GOT3 (cell line): ENCODE data around the gene CR2.
"Not testable (repeated sequence)": the region's sequence is repeated elsewhere in the genome, so short reads cannot be mapped to it uniquely, and the experiment has no call there.

Source experiments
- DNase-seq: peaks from one replicate; lab custom pipeline; 2025; ENCODE audit warnings: mixed read lengths; lab: John Stamatoyannopoulos, UW

CR2 gene

DNA sequence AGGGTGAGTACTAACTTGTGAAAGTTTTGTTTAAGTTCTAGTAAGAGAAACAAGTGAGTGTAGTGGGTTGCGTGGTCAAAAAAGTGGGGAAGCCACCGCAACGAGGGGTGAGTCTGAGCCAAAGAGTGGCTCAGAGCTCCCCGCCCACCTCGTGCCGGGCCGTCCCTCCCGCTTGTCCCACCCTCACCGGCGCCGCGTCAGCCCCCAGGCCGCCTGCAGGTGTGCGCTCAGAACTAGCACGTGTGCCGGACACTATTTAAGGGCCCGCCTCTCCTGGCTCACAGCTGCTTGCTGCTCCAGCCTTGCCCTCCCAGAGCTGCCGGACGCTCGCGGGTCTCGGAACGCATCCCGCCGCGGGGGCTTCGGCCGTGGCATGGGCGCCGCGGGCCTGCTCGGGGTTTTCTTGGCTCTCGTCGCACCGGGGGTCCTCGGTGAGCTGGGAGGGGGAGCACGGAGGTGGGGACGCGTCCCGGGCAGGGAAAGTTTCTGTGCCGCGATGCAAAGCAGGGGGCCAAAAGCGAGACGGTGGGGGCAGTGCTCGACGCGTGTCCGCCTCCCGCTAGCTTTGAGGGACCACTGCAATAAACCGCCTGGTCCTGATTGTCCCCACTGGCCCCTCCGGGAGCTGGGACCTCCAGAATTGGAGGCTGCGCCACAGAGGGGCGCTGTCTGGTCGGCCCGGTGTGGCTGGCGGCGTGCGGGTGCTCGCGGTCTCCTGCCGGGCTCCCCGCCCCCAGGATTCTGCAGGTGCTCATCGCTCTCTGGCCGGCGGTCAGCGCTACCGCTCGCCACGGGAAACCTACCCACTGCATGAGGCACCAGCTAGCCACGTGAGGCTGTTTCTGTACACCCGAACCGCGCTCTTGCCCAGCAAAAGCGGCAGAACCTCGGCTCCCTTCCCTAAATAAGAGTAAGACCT lies at the start of gene CR2:
Gene CR2, plus strand, starts transcription at position 283 of the 919 bp plus-strand sequence. Its CDS starts 91 bp downstream, at position 374.
- no peak for DNase-seq

DNA sequence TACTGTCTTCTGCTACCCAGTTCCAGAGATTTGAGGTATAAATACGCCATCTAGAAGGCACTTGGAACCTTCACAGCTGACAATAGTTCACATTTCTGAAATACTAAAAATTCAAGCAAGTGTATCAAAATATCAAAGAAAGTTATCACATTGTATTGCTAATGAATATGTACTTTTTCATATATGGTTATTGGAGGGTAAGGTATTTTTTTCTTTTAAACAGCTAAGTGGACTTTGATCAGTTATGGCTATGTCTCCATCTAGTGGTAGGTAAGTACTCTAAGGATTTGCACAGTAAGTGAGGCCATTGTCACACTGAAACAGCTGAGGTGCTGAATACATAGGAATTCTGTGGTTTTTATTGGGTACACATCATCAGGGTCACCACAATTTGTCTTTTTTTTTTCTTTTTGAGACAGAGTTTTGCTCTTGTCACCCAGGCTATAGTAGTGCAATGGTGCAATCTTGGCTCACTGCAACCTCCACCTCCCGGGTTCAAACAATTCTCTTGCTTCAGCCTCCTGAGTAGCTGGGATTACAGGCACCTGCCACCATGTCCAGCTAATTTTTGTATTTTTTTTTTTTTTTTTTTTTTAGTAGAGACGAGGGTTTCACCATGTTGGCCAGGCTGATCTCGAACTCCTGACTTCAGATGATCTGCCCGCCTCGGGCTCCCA lies 49.1 kb upstream of the CR2 start:
- no peak for DNase-seq

DNA sequence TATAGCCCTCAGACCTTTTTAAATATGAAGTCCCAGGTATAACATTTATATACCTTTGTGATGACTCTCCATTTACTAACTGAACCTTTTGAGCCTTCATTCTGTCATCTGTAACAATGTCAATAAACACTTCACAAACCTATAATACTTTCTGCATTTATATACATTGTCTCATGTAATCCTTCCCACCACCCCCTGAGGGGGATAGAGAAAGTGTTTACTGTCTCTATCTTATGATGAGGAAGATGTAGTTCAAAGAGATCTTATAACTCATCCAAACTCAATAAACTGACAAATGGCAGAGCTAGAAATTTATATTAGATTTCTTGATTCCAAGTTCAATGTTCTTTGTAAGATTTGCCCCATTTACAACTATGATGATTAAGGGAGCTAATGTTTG lies 48.3 kb upstream of the CR2 start:
- no peak for DNase-seq

DNA sequence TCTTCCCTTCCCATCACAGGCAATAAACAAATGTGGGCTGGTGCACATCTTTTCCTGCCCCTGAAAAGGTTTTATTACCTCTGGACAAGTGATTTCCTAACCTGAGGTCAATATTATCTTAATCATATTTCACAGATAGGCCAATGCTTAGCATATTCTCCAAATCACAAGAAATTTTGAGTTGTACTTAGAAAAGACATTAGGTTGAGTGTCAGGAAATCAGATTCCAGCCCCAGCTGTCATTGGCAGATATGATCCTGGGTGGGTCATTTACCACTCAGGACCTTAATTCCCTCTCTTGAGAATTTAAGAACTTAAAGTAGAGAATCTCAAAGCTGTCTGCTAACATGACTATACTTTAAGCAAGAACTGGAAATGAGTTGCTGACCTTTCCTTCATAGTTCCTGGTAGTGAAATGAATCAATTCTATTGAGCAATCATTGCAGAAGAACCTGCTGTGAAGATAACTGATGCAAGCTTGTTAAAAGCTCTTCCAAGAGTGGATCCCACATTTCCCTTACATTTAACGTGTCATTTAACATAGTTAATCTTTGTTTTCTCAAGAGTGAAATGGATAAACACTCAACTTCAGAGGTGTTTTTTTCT lies 46.4 kb upstream of the CR2 start:
- no peak for DNase-seq

GRCh38 chr1:207412845-207413244 lies 41.3 kb upstream of the CR2 start:
- no peak for DNase-seq

DNA sequence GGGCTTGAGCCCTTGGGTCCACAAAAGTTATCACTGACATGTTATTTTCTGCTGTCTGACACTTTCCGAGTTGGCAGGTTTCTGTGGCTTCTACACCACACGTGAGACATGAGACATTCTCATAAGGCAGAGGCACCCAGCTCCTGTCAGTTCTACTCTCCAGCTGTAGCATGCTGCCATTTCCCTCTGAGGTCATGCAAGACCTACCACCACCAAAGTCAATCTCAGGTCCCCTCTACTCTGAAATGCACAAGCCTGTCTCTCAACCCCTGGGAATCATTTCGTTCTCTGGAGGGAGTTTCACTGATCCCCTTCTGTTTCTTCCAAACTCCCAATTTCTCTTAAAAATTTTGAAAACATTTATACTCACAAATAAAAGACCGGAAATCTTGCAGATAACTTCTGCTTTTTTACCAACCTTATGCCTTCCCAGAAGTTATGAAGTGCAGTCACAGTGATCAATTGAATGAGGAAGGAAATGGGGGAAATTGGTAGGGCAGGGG lies 39.5 kb upstream of the CR2 start:
- DNase-seq = no peak

- DNase-seq = no peak
Measured at GRCh38 chr1:207417076-207417475, 37.1 kb upstream of the CR2 start.

DNA sequence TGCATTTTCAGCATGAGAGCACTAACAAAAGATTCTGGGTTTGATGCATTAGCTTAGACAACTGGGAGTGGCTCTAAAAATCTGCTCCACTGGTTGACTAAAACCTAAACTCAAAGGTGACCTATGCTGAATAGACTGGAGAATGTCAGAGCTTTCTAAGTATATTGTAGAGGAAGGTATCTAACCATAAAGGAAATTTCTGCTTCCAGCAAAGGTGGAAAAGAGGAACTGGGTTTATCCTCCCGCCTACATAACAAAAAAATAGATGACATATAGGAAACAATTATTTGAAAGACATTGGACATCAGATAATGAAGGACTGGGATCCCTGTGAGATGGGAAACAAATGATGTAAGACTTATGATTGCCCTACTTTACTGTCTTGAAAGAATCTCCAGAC lies 35.8 kb upstream of the CR2 start:
- DNase-seq = no peak

- DNase-seq = no peak
Measured at GRCh38 chr1:207420109-207420508, 34.0 kb upstream of the CR2 start.

DNA sequence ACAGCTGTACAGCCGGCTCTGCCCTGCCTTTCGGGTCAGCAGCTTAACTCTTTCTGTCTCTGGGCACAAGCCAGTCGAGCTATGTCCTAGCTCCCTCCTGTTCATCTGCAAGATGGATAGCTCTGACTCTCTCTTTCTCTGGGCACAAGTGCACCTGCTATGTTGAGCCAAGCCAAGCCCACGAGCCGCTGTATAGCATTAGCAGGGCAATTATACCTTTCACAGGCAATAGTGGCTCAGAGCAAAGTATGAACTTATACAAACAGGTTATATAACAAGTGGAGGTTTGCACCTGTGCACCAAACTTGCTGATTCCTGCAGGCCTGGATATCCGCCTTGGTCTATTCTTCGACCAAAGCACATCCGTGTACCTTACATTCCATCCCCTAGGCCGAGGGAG lies 33.0 kb upstream of the CR2 start:
- no peak for DNase-seq

DNA sequence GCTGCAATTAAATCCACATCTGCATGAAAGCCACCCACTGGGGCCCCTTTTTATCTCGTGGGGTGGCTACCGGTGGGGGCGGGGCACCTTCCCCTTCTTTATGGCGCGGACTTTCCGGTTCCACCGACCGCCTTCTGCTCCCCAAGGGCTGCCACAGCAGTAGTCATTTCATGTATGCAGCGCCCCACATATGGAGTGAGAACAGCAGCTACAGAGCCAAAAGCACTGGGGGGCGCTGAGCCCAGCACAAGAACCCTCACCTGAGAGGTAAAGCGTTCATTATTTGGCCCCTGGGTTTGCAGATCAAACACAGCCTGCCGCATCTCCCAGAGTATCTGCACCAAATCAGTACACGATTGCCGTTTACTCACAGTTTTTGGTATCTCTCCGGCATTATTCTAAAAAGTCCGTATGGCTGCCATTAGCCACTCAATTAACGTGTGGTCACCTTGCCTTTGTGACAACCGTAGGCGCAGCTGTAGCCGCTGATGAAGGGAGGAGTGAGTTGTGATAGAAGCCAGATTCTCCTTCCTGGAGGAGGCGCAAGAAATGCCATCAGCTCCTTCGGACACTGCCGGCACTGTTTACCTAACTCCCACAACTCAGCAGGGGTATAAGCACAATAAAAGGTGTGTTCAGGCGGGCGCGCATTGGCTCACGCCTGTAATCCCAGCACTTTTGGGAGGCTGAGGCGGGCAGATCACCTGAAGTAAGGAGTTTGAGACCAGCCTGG lies 30.4 kb upstream of the CR2 start:
- no peak for DNase-seq

GRCh38 chr1:207424570-207425131 lies 29.5 kb upstream of the CR2 start:
- no peak for DNase-seq

DNA sequence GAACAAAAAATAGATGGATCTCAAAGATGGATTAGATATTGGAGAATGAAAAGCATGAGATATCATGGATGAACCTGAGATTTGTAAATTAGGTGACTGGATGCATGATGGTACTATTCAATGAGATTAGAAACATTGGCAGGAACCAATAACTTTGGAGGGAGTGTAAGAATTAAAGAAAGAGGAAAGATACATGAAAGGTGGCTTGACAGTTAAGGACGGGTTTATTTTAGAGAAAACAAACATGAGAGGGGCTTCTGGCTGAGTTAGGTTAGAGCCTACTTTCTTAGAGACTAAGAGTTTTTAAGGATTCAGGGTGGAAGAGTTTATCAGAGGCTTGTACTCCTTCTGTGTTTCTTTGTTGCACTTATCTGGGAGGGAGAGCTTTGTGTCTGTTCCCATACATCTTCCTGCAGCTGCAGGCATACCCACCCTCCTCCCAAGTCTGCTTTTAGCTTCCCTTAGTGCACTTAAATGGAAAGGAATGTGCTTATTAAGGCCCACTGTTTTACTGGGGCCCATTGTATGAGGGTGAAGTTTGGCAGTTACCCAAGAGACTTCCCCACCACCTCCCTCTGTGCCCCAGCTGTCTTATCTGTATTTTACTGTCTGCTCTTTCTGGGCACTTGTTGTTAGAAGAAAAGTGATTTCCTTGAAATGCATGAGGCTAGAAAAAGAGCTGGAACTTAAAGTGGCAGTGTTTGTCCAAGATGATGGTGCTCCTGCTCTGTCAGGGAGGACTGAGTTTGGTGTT lies 26.1 kb upstream of the CR2 start:
- no peak for DNase-seq

DNA sequence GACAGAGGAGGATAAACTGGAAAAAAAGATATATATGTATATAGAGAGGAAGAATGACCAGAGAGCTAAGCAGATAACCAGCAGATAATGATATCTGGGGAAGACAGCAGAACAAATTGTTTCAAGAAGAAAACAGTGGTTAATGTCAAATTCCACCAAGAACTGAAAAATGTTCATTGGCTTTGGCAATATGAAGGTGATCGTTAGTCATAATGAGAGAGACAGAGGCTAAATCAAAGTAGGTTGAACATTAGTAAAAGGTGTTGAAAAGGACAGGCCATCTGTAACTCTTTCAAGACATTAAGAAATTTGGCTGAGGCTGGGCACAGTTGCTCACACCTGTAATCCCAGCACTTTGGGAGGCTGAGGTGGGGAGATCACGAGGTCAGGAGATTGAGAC lies 25.3 kb upstream of the CR2 start:
- no peak for DNase-seq

DNA sequence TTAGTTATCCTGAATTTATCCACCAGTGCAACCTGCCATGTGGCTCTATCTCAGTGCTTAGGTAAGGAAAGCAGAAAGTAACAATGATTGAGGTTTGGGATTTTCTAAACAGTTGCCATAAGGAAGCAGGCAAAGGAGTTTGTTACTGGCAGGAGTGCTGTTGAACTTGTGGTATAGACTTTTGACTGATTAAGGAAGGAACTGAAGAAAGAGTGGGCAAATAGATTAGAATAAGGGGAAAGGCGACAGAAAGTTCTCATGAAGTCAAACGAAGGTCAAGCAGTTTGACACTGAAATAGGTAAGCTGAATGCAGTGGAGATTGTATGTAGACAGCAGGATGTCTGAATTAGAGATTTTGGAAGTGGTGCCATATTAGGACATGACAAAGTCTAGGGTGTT lies 24.2 kb upstream of the CR2 start:
- no peak for DNase-seq

DNA sequence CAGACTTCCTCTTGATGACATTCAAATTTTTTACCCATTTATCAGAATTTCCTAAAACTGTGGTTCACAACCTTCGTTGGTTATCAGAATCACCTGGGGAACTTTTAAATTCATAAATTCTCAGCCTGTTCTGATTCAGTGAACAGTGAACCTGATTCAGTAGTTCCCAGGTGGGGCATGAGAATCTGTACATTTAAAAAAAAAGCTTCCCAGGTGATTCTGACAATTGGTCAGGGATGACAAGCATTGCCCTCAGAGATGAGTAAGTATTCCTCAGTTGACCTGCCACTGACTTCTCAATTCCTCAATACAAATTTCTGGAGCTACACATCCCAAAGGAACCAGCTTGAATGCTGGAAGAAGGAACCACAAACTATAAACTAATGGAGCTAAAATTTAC lies 23.5 kb upstream of the CR2 start:
- no peak for DNase-seq

DNA sequence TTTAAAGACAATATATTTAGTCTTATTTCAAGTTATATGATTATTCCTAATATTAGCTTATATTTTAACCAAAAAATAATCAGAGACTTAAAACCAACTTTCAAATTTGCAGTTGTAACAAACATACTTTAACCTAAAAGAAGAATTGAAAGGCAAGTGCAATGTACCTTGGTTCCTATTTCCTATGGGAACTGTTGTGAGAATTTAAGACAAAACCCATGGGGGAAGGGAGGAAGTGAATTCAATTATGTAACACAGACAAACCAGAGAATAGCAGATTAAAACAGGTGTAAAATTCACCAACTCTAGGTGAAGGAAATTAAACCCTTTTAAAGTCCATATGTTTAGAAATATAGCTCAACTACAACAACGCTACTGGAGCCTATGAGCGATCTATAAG lies 22.6 kb upstream of the CR2 start:
- DNase-seq = no peak

GRCh38 chr1:207433435-207433834 lies 20.7 kb upstream of the CR2 start:
- DNase-seq = no peak

GRCh38 chr1:207436746-207437145 lies 17.4 kb upstream of the CR2 start:
- DNase-seq = not testable (repeated sequence)

- no peak for DNase-seq
Measured at GRCh38 chr1:207440626-207441025, 13.5 kb upstream of the CR2 start.
